OCI-LY7 (cell line): ENCODE results near the gene FGF18.

ENCODE experiments used
- EZH2phosphoT487 ChIP-seq: fragments of 200-600 bp; sonication (generic); IDR thresholded peaks from 2 replicates; pipeline ENCODE4 v1.6.1; 2018; ENCODE audit warnings: low read depth, borderline replicate concordance, mild to moderate bottlenecking, mixed run types, antibody characterized with exemption, low read length, moderate library complexity, mixed read lengths
- TF ChIP-seq, protein P1 (sequence below): fragments of 200-600 bp; sonication (generic); conservative IDR thresholded peaks from 2 replicates; pipeline ENCODE4 v1.5.1; 2014; ENCODE audit warnings: mild to moderate bottlenecking, antibody characterized with exemption, low read length, moderate library complexity, mixed read lengths

DNA sequence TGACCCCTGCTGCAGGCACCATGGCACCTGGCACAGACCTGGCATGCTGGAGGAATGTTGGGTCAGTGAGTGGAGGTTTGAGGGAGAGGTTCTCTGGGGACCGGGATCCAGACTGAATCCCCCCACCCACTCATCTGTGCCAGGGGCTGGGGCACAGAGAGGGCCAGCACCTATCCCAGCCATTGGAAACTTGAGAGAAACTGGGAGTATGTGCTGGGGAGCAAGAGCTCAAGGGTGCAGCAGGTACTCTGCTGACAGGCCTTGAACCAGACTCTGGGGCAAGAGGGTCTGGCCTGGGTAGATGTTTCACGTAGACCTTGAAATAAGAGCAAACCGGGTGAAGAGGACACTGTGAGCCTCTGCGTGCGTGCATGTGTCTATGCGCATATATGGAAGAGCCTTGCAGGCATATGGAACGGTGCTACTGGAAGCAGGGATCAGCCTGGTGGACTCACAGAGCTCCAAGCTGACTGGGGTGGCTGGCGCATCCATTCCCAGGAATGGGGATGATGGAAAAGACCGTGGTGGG, 8.8 kb downstream of the FGF18 start:
- TF ChIP-seq, protein P1, sequence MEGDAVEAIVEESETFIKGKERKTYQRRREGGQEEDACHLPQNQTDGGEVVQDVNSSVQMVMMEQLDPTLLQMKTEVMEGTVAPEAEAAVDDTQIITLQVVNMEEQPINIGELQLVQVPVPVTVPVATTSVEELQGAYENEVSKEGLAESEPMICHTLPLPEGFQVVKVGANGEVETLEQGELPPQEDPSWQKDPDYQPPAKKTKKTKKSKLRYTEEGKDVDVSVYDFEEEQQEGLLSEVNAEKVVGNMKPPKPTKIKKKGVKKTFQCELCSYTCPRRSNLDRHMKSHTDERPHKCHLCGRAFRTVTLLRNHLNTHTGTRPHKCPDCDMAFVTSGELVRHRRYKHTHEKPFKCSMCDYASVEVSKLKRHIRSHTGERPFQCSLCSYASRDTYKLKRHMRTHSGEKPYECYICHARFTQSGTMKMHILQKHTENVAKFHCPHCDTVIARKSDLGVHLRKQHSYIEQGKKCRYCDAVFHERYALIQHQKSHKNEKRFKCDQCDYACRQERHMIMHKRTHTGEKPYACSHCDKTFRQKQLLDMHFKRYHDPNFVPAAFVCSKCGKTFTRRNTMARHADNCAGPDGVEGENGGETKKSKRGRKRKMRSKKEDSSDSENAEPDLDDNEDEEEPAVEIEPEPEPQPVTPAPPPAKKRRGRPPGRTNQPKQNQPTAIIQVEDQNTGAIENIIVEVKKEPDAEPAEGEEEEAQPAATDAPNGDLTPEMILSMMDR: no peak
- no peak for TF ChIP-seq EZH2phosphoT487
